M059J (cell line): ENCODE results near the gene ACTN4. TPM values are rescaled to one million over a fixed set of nuclear protein-coding genes. Genes with fewer than 3 reads are reported as not detected.
"Not testable (repeated sequence)": the region's sequence is repeated elsewhere in the genome, so short reads cannot be mapped to it uniquely, and the experiment has no call there.

Source experiments
- DNase-seq: peaks from one replicate; pipeline ENCODE4 v3.0.0-alpha.2; 2012; ENCODE audit warnings: low read depth
- total RNA-seq: library from RNA; depleted of rRNA; stranded (reverse); fragments of >200 nt; shearing (Covaris generic); gene quantifications from 2 replicates; pipeline ENCODE4 v1.2.3, GENCODE V29; 2014; rRNA removed

Gene ACTN4
- 271 and 536 TPM in 2 replicates for total RNA-seq

GRCh38 chr19:38647368-38647965, at the start of gene ACTN4:
Gene ACTN4 (plus strand): TSS chr19:38647649. CDS start chr19:38647746, 97 bp downstream.
- peak; percentile 94 for DNase-seq

- no peak for DNase-seq
Observed at GRCh38 chr19:38599722-38600121, 47.7 kb upstream of the ACTN4 start.

GRCh38 chr19:38602856-38603255, 44.6 kb upstream of the ACTN4 start:
- not testable (repeated sequence) for DNase-seq

GRCh38 chr19:38606131-38606530, 41.3 kb upstream of the ACTN4 start:
- no peak for DNase-seq

- DNase-seq: no peak
Observed at GRCh38 chr19:38614289-38614688, 33.2 kb upstream of the ACTN4 start.

- DNase-seq: no peak
Observed at GRCh38 chr19:38615007-38615581, 32.4 kb upstream of the ACTN4 start.

- DNase-seq: no peak
Observed at GRCh38 chr19:38616265-38616664, 31.2 kb upstream of the ACTN4 start.

- no peak for DNase-seq
Observed at GRCh38 chr19:38617283-38617763, 30.1 kb upstream of the ACTN4 start.

GRCh38 chr19:38617764-38618589, 29.5 kb upstream of the ACTN4 start, which contains the start of gene MAP4K1:
Gene MAP4K1 (minus strand): TSS chr19:38617953. CDS start chr19:38617895, 58 bp downstream.
- DNase-seq: no peak

GRCh38 chr19:38618590-38619360, 28.7 kb upstream of the ACTN4 start, which contains the start of gene EIF3K:
Gene EIF3K (plus strand): TSS chr19:38619188. CDS start chr19:38619269, 81 bp downstream.
- peak; percentile 98 for DNase-seq

GRCh38 chr19:38619361-38620174, 27.9 kb upstream of the ACTN4 start:
- DNase-seq: no peak

- no peak for DNase-seq
Observed at GRCh38 chr19:38624822-38625221, 22.6 kb upstream of the ACTN4 start.

GRCh38 chr19:38626401-38626800, 21.0 kb upstream of the ACTN4 start:
- no peak for DNase-seq

GRCh38 chr19:38629568-38629967, 17.9 kb upstream of the ACTN4 start:
- DNase-seq: no peak

GRCh38 chr19:38631301-38631700, 16.1 kb upstream of the ACTN4 start:
- DNase-seq: not testable (repeated sequence)

GRCh38 chr19:38631811-38632475, 15.5 kb upstream of the ACTN4 start:
- not testable (repeated sequence) for DNase-seq

GRCh38 chr19:38632476-38633213, 14.8 kb upstream of the ACTN4 start:
- no peak for DNase-seq

- peak; percentile 61 for DNase-seq
Observed at GRCh38 chr19:38634757-38635482, 12.5 kb upstream of the ACTN4 start.
